Measurements from ENCODE around the gene CACFD1.
A peak's percentile ranks its signal among the peaks of the same experiment; 100 is the strongest.

Gene CACFD1

DNA sequence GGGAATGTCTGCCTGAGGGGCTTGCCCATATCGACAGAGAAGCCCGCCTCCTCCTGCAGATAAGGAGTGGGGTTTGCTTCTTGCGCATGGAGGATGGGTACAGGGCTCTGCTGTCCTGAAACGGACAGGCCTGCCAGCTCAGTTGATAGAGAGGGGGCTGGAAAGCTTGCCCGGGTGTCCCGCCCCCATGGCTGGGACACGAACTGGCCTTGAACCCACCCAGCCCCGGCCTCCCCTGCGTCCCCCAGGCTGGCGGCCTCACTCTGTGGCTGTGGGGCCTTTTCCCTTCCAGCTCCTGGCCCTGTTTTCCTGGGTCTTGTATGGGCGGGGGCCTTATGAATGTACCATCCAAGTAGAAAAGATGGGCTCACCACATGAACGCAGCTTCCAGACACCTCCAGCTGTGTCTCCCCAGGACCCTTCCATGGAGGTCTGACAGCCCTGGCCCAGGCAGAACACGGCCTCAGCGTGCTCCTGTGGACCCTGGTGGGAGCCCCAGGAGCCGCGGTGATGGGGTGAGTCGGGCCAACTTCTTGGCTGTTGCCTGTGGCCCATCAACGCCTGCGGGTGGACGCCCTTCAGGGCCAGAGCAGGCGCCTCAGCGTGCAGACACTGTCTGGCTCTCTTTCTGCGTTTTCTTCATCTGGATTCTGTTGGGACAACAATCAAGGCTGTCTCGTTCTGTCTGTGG is 35.0 kb downstream of the CACFD1 start:
- H3K27ac ChIP-seq (ENCODE audit: extremely low read depth, low read depth, low read length) = no peak overlapping the region
- no peak overlapping the region for H3K4me3 ChIP-seq (ENCODE audit: low read depth, low read length)
- H3K36me3 ChIP-seq (ENCODE audit: control insufficient read depth in 2 of 2, insufficient read depth in 1 of 2, low read length in 2 of 2) = no peaks in the 10 kb centered on the region
- POLR2A ChIA-PET = interaction anchor here (1.2 kb wide), 1 partner anchor 45 kb away, joined by 3 read pairs; no protein-coding TSS in a partner anchor
- CTCF ChIA-PET = interaction anchor here (0.6 to 2.6 kb wide), 3 partner anchors 9 to 142 kb away, joined by 3 to 36 read pairs (median 3); no protein-coding TSS in a partner anchor
- H3K9me3 ChIP-seq (ENCODE audit: control insufficient read depth, insufficient read depth, low read depth, low read length) = no peaks in the 10 kb centered on the region
- no peak for TF ChIP-seq GLIS2 (tag by site-specific recombination; IDR thresholded peaks at IDR 0.05)
- TF ChIP-seq ZIC2 (tag by site-specific recombination; IDR thresholded peaks at IDR 0.05) = peak; percentile 83
- no peak for TF ChIP-seq ZNF530 (tag by site-specific recombination; IDR thresholded peaks at IDR 0.05; ENCODE audit: low read depth)
- TF ChIP-seq ZNF133 (tag by site-specific recombination; IDR thresholded peaks at IDR 0.05) = no peak
- H3K4me1 ChIP-seq (ENCODE audit: control insufficient read depth, insufficient read depth, low read length) = no peaks in the 10 kb centered on the region

DNA sequence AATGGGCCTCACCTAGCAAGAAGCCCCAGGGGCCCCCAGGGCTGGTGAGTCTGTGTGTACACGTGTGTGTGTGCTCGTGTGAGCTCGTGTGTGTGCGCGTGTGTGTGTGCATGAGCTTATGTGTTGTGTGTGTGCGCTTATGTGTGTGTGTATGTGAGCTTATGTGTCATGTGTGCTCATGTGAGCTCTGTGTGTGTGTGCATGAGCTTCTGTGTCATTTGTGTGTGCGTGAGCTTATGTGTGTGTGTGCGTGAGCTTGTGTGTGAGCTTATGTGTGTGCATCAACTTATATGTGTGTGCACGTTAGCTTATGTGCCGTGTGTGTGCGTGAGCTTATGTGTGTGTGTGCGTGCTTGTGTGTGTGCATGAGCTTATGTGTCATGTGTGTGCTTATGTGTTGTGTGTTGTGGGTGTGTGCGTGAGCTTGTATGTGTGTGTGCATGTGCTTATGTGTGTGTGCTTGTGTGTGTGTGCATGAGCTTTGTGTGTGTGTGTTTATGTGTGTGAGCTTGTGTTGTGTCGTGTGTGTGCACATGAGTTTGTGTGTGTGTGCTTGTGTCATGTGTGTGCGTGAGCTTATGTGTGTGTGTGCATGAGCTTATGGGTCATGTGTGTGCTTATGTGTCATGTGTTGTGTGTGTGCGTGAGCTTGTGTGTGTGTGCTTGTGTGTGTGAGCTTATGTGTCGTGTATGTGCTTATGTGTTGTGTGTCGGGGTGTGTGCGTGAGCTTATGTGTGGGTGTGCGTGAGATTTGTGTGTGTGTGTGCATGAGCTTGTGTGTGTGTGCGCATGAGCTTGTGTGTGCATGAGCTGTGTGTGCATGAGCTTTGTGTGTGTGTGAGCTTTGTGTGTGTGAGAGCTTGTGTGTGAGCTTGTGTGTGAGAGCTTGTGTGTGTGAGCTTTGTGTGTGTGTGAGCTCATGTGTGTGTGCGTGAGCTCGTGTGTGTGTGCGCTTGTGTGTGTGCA is 35.8 kb downstream of the CACFD1 start:
- Histone ChIP-seq H3K9me3 (ENCODE audit: control insufficient read depth, insufficient read depth, low read depth, low read length) (no peaks in the 10 kb centered on the region), H3K27ac (ENCODE audit: extremely low read depth, low read depth, low read length) (no peak overlapping the region), H3K36me3 (ENCODE audit: control insufficient read depth in 2 of 2, insufficient read depth in 1 of 2, low read length in 2 of 2) (no peaks in the 10 kb centered on the region), H3K4me1 (ENCODE audit: control insufficient read depth, insufficient read depth, low read length) (no peaks in the 10 kb centered on the region), H3K4me3 (ENCODE audit: low read depth, low read length) (no peak overlapping the region)
- ChIA-PET CTCF (interaction anchor here (0.7 to 2.6 kb wide), 4 partner anchors 9 to 256 kb away, joined by 3 to 36 read pairs (median 4); no protein-coding TSS in a partner anchor), POLR2A (interaction anchor here (1.2 kb wide), 1 partner anchor 44 kb away, joined by 3 read pairs; no protein-coding TSS in a partner anchor)
- no peak for TF ChIP-seq ZBTB21 (tag by site-specific recombination; IDR thresholded peaks at IDR 0.05)
- 0 out of 2 replicates have a peak, but pooled peaks have one; percentile 4 for TF ChIP-seq ZNF146 (tag by site-specific recombination; IDR thresholded peaks at IDR 0.05)
- peak; percentile 47; the same call in 1 of the 2 replicates for TF ChIP-seq SALL2 (tag by site-specific recombination; IDR thresholded peaks at IDR 0.05; ENCODE audit: borderline replicate concordance)
- TF ChIP-seq ZNF473 (tag by site-specific recombination; IDR thresholded peaks at IDR 0.05) = no peak
- TF ChIP-seq, protein P1, sequence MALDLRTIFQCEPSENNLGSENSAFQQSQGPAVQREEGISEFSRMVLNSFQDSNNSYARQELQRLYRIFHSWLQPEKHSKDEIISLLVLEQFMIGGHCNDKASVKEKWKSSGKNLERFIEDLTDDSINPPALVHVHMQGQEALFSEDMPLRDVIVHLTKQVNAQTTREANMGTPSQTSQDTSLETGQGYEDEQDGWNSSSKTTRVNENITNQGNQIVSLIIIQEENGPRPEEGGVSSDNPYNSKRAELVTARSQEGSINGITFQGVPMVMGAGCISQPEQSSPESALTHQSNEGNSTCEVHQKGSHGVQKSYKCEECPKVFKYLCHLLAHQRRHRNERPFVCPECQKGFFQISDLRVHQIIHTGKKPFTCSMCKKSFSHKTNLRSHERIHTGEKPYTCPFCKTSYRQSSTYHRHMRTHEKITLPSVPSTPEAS (tag by site-specific recombination; IDR thresholded peaks at IDR 0.05) = peak; percentile 99
- peak; percentile 29; the same call in 1 of the 2 replicates for TF ChIP-seq ZNF133 (tag by site-specific recombination; IDR thresholded peaks at IDR 0.05)
- TF ChIP-seq KLF7 (tag by site-specific recombination; IDR thresholded peaks at IDR 0.05; ENCODE audit: borderline replicate concordance) = no peak
- TF ChIP-seq ZNF777 (tag by site-specific recombination; IDR thresholded peaks at IDR 0.05; ENCODE audit: borderline replicate concordance) = 0 out of 2 replicates have a peak, but pooled peaks have one; percentile 8
- TF ChIP-seq, protein P2, sequence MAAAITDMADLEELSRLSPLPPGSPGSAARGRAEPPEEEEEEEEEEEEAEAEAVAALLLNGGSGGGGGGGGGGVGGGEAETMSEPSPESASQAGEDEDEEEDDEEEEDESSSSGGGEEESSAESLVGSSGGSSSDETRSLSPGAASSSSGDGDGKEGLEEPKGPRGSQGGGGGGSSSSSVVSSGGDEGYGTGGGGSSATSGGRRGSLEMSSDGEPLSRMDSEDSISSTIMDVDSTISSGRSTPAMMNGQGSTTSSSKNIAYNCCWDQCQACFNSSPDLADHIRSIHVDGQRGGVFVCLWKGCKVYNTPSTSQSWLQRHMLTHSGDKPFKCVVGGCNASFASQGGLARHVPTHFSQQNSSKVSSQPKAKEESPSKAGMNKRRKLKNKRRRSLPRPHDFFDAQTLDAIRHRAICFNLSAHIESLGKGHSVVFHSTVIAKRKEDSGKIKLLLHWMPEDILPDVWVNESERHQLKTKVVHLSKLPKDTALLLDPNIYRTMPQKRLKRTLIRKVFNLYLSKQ (tag by site-specific recombination; IDR thresholded peaks at IDR 0.05; ENCODE audit: borderline replicate concordance) = peak; percentile 58; the same call in 1 of the 2 replicates
- TF ChIP-seq ZNF776 (tag by site-specific recombination; IDR thresholded peaks at IDR 0.05; ENCODE audit: borderline replicate concordance) = 0 out of 2 replicates have a peak, but pooled peaks have one; percentile 6
